ENCODE measurements around the gene ATP12A. TPM values are rescaled to one million over a fixed set of nuclear protein-coding genes. Genes with fewer than 3 reads are reported as not detected.

The ATP12A gene
- total and polyA plus RNA-seq, 11 donors = not detected

- TF ChIP-seq CTCF (IDR thresholded peaks at IDR 0.05) (no peak), POLR2A (IDR thresholded peaks at IDR 0.05) (no peak)
- Histone ChIP-seq H3K27ac (no peak overlapping the region), H3K36me3 (no peaks in the 10 kb centered on the region), H3K9me3 (no peaks in the 10 kb centered on the region), H3K4me3 (no peak overlapping the region), H3K27me3 (peaks cover 0 to 17% (median 0%) of the 10 kb centered on the region in 9 donors), H3K4me1 (peaks cover 0 to 15% (median 6%) of the 10 kb centered on the region in 12 donors)
- WGBS, 4 donors = 69 to 92% (median 82%) methylated on average over 11 of the region's 11 CpGs
- ATAC-seq = no peak
- intact Hi-C loops (cut with DNase I) = loop anchor here in 2 of 10 donors (2.0 to 10.0 kb wide), 2 partner anchors 38 to 286 kb away; no protein-coding TSS in a partner anchor
- no peak for DNase-seq
Observed at GRCh38 chr13:24688950-24689349, 8.7 kb downstream of the ATP12A start.

DNA sequence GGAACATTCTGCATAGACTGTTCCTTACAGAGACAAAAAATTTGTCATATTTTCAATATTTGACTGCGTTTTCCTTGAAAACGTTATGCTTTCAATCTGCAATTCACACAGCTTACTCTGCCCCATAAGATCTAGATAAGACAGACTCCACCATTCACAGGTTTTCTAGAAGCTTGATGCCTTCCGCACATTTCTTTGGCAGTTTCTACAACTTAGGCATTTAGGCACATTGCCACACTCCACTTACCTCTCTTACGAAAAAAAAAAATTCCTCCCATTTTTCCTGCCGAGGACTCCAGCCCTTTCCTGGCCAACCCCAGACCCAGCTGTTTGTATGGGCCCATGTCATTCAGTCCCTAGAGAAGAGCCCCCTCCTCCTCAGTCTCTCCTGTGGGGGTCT, 11.2 kb downstream of the ATP12A start:
- intact Hi-C loops (cut with DNase I) = loop anchor here in 6 of 10 donors (5.0 to 10.0 kb wide), 3 partner anchors 36 to 276 kb away; no protein-coding TSS in a partner anchor
- H3K36me3 ChIP-seq = no peaks in the 10 kb centered on the region
- ATAC-seq (no peak), DNase-seq (no peak)
- no peak overlapping the region for H3K27ac ChIP-seq
- no peaks in the 10 kb centered on the region for H3K9me3 ChIP-seq
- TF ChIP-seq POLR2A (IDR thresholded peaks at IDR 0.05) (no peak), CTCF (IDR thresholded peaks at IDR 0.05) (no peak)
- 54 to 77% (median 61%) methylated on average over 5 of the region's 5 CpGs for WGBS, 4 donors
- no peak overlapping the region for H3K4me3 ChIP-seq
- H3K27me3 ChIP-seq = peaks cover 0 to 17% (median 0%) of the 10 kb centered on the region in 9 donors
- peaks cover 0 to 6% (median 0%) of the 10 kb centered on the region in 12 donors for H3K4me1 ChIP-seq

- intact Hi-C loops (cut with DNase I) = loop anchor here in 6 of 10 donors (5.0 to 10.0 kb wide), 3 partner anchors 35 to 275 kb away; no protein-coding TSS in a partner anchor
- Histone ChIP-seq H3K36me3 (no peaks in the 10 kb centered on the region), H3K27me3 (peaks cover 0 to 17% (median 0%) of the 10 kb centered on the region in 9 donors)
Observed at GRCh38 chr13:24692561-24692960, 12.4 kb downstream of the ATP12A start.

GRCh38 chr13:24693862-24694471, 13.8 kb downstream of the ATP12A start:
- DNase-seq (peak in 1 of 5 donors; percentile 17), ATAC-seq (peak in 3 of 4 donors; percentile 71 to 81 (median 73))
- intact Hi-C loops (cut with DNase I) = loop anchor here in 8 of 10 donors (2.0 to 10.0 kb wide), 5 partner anchors 33 to 273 kb away; no protein-coding TSS in a partner anchor
- Histone ChIP-seq H3K4me3 (no peak overlapping the region), H3K36me3 (no peaks in the 10 kb centered on the region), H3K27ac (no peak overlapping the region), H3K27me3 (peaks cover 0 to 18% (median 0%) of the 10 kb centered on the region in 9 donors), H3K9me3 (no peaks in the 10 kb centered on the region), H3K4me1 (peaks cover 0 to 6% (median 0%) of the 10 kb centered on the region in 12 donors)
- TF ChIP-seq CTCF (IDR thresholded peaks at IDR 0.05) (peak; percentile 52 to 76 (median 63)), POLR2A (IDR thresholded peaks at IDR 0.05) (no peak)
- 27 to 33% (median 30%) methylated on average over 17 of the region's 17 CpGs for WGBS, 4 donors

More at GRCh38 chr13:24692561-24692960, 12.4 kb downstream of the ATP12A start:
- no peak overlapping the region for H3K4me3 ChIP-seq
- no peak for TF ChIP-seq POLR2A (IDR thresholded peaks at IDR 0.05)
- WGBS, 4 donors = 41 to 53% (median 50%) methylated on average over 4 of the region's 4 CpGs
- ATAC-seq (peak; percentile 15 to 90 (median 76)), DNase-seq (peak in 1 of 5 donors; percentile 57)
- H3K9me3 ChIP-seq = no peaks in the 10 kb centered on the region
- peaks cover 0 to 6% (median 0%) of the 10 kb centered on the region in 12 donors for H3K4me1 ChIP-seq
- no peak overlapping the region for H3K27ac ChIP-seq

Data from heart left ventricle (tissue), 16 donors.